Liver (tissue), 9 donors: ENCODE data around the gene SLC38A1. TPM values are rescaled to one million over a fixed set of nuclear protein-coding genes. Genes with fewer than 3 reads are reported as not detected.

Source experiments
- DNase-seq: peaks from one replicate; pipeline ENCODE4 v3.0.0-alpha.2; 2017; ENCODE audit warnings: low spot score
- H3K27ac ChIP-seq, 2 donors: one replicate each; pipeline ENCODE4 v1.7.0; 2013; ENCODE audit warnings: inconsistent platforms in 2 of 2, low read length in 2 of 2, control low read depth in 1 of 2, low read depth in 1 of 2, mild to moderate bottlenecking in 1 of 2
- H3K27me3 ChIP-seq, 4 donors: one replicate each; pipeline versions ENCODE4 v1.6.1 to v1.7.0; 2013; ENCODE audit warnings: low read length in 3 of 4, inconsistent platforms in 1 of 4, mild to moderate bottlenecking in 1 of 4, moderate library complexity in 1 of 4; ENCODE audit not compliant: control insufficient read depth in 4 of 4, insufficient read depth in 4 of 4
- H3K36me3 ChIP-seq, 4 donors: one replicate each; pipeline versions ENCODE4 v1.6.1 to v1.7.0; 2013; ENCODE audit warnings: low read length in 3 of 4, mild to moderate bottlenecking in 3 of 4, low read depth in 1 of 4, moderate library complexity in 1 of 4; ENCODE audit not compliant: control insufficient read depth in 4 of 4, insufficient read depth in 3 of 4
- H3K4me1 ChIP-seq, 4 donors: one replicate each; pipeline versions ENCODE4 v1.6.1 to v1.7.0; 2013; ENCODE audit warnings: low read length in 3 of 4, mild to moderate bottlenecking in 3 of 4, moderate library complexity in 1 of 4; ENCODE audit not compliant: control insufficient read depth in 4 of 4, insufficient read depth in 4 of 4
- H3K4me3 ChIP-seq, 3 donors: one replicate each; pipeline versions ENCODE4 v1.6.1 to v1.7.0; 2013; ENCODE audit warnings: low read length in 3 of 3, control low read depth in 1 of 3, low read depth in 1 of 3, mild to moderate bottlenecking in 1 of 3
- H3K9ac ChIP-seq, 2 donors: one replicate each; pipeline ENCODE4 v1.7.0; 2013; ENCODE audit warnings: low read length in 2 of 2, mild to moderate bottlenecking in 2 of 2, moderate library complexity in 2 of 2, control low read depth in 1 of 2, low read depth in 1 of 2
- H3K9me3 ChIP-seq, 4 donors: one replicate each; pipeline versions ENCODE4 v1.6.1 to v1.7.0; 2013; ENCODE audit warnings: low read length in 3 of 4; ENCODE audit not compliant: control insufficient read depth in 4 of 4
- CTCF ChIP-seq: fragments of 150-350 bp; IDR thresholded peaks from 2 replicates; pipeline ENCODE4 v1.5.1; 2017; ENCODE audit warnings: improper control_type of control experiment, low read depth, low read length; ENCODE audit not compliant: missing input control
- EGR1 ChIP-seq, 2 donors: IDR thresholded peaks; 2 replicates each; pipeline ENCODE4 v1.6.1; 2016 to 2018; ENCODE audit warnings: antibody characterized with exemption in 2 of 2, low read depth in 2 of 2
- FOXA2 ChIP-seq: IDR thresholded peaks from 2 replicates; pipeline ENCODE4 v1.6.1; 2016; ENCODE audit warnings: antibody characterized with exemption
- HNF4A ChIP-seq, 2 donors: conservative IDR thresholded peaks; 2 replicates each; pipeline ENCODE4 v1.6.1; 2016; ENCODE audit warnings: antibody characterized with exemption in 2 of 2, mild to moderate bottlenecking in 2 of 2
- HNF4G ChIP-seq: IDR thresholded peaks from 2 replicates; pipeline ENCODE4 v1.6.1; 2016; ENCODE audit warnings: antibody characterized with exemption
- NR2F2 ChIP-seq: IDR thresholded peaks from 2 replicates; pipeline ENCODE4 v1.6.1; 2016; ENCODE audit warnings: antibody characterized with exemption
- RAD21 ChIP-seq, 2 donors: IDR thresholded peaks; 2 replicates each; pipeline ENCODE4 v1.6.1; 2016; ENCODE audit warnings: antibody characterized with exemption in 2 of 2, mild to moderate bottlenecking in 2 of 2
- REST ChIP-seq: IDR thresholded peaks from 2 replicates; pipeline ENCODE4 v1.6.1; 2016; ENCODE audit warnings: antibody characterized with exemption, mild to moderate bottlenecking
- SP1 ChIP-seq: IDR thresholded peaks from 2 replicates; pipeline ENCODE4 v1.6.1; 2018; ENCODE audit warnings: antibody characterized with exemption, mild to moderate bottlenecking
- TAF1 ChIP-seq: conservative IDR thresholded peaks from 2 replicates; pipeline ENCODE4 v1.6.1; 2016; ENCODE audit warnings: antibody characterized with exemption, mild to moderate bottlenecking
- YY1 ChIP-seq: IDR thresholded peaks from 2 replicates; pipeline ENCODE4 v1.6.1; 2016; ENCODE audit warnings: antibody characterized with exemption, mild to moderate bottlenecking
- WGBS: extraction: QIAGEN DNeasy Blood & Tissue Kit; methylation state at CpG from one replicate; pipeline ENCODE4 v1.1.7; 2013; 5-methylcytosine and 5-hydroxymethylcytosine counted together
- polyA plus RNA-seq, 2 donors: library from polyadenylated mRNA; stranded (reverse) in 1 of 2; unstranded in 1 of 2; fragments of 200-250 nt in 1 of 2; fragments of >200 nt in 1 of 2; fragmentation: Nextera tagmentation in 1 of 2; extraction: Ambion mirVana in 1 of 2; gene quantifications; one replicate each; pipeline versions ENCODE4 v1.2.1 to v1.2.3, GENCODE V29; 2013 to 2015
- total RNA-seq, 2 donors: library from RNA; depleted of rRNA; stranded (reverse); fragments of >200 nt; gene quantifications; one replicate each; pipeline ENCODE4 v1.2.3, GENCODE V29; 2014
- TF ChIP-seq, protein P1 (sequence below): IDR thresholded peaks from 2 replicates; pipeline ENCODE4 v1.6.1; 2016; ENCODE audit warnings: antibody characterized with exemption
- TF ChIP-seq, protein P2 (sequence below): IDR thresholded peaks from 2 replicates; pipeline ENCODE4 v1.6.1; 2016; ENCODE audit warnings: antibody characterized with exemption
- TF ChIP-seq, protein P3 (sequence below): IDR thresholded peaks from 2 replicates; pipeline ENCODE4 v1.6.1; 2016; ENCODE audit warnings: antibody characterized with exemption
- donor health status: healthy.
- donor health status: healthy.
- donor health status: healthy.
- donor health status: healthy.
- donor health status: healthy.

Gene SLC38A1
- total and polyA plus RNA-seq, 4 donors, result 6.2 to 14.9 (median 9.6) TPM

DNA sequence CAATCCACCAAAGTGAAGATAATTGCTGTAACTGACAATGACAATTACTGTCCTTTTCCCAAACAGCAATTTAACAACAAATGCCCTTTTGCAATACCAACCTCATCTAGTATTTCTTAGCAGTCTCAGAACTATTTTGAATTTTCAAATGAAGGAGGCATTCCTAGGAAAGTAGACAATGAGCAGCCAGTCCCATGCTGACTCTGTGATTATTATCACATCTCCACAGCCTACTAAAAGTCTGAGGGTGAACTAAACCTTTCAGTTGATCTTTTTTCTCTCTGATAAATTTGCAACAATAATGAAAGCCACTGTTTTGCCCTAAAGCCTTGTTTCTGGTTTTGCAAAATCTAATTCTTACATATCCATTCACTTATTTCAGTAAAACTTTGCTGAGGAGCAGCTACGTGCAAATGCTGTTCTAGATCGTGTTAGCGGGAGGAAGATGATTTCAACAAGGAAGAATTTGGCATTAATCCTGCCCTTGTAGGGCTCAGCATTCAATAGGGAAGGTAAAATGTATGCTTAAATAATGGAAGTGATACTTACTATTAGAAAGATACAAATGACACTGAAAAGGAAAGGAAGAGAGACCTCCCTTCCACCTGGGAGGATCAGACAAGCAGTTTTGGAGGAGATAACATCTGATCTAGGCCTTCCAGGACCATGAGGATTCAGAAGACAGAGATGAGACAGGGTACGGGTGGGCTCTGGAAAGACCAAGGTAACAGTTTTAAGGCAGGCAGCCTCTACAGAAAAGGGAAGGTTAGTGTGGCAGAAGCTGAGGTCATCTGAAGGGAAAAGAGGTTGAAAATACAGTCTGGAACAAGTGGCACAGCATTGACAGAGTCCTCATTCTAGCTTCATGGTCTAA, 47.4 kb downstream of the SLC38A1 start (continued):
- TF ChIP-seq RAD21 (IDR thresholded peaks at IDR 0.05) (no peak), NR2F2 (no peak), CTCF (no peak), HNF4A (conservative IDR thresholded peaks at IDR 0.05) (no peak)
- TF ChIP-seq, protein P1, sequence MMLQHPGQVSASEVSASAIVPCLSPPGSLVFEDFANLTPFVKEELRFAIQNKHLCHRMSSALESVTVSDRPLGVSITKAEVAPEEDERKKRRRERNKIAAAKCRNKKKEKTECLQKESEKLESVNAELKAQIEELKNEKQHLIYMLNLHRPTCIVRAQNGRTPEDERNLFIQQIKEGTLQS, result no peak

DNA sequence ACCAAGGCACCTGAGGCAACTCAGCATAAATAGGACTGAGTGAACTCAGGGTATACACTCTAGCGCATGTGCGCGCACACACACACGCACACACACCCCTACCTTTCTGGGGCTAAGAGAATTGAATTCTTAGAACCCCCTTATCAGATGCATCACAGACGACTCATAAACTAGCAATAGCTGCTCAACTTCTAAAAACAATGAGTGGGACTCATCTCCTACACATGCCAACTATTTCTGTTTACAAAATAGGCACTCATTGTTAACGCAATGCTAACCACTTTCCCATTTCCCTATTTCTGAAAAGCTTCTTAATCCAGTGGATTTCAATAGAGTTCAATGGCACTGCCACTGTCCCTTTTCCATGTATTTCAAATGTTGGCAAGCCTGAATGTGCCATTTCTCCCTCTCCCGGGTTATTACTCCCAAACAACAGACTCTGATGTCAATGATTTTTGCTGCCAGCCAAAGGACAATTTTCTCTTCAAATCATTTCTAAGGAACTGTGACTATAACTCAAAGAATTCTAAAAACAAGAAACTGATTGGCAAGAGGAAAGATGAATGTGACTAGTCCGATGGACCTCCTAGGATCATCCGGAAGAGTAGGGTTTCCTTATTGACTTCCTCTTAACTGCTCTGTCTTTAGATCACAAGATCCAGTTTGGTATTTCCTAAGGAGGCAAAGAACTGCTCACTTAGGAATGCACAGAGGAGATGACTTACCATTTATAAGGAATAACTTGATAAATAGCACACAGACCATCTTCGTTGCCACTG, 48.8 kb downstream of the SLC38A1 start:
- 80% methylated on average over 10 of the region's 10 CpGs for WGBS
- Histone ChIP-seq H3K27ac (no peak overlapping the region), H3K4me3 (no peak overlapping the region), H3K4me1 (no peaks in the 10 kb centered on the region), H3K27me3 (no peaks in the 10 kb centered on the region), H3K9ac (no peak overlapping the region), H3K9me3 (no peaks in the 10 kb centered on the region), H3K36me3 (no peaks in the 10 kb centered on the region)
- no peak for DNase-seq
- TF ChIP-seq NR2F2 (no peak), HNF4A (conservative IDR thresholded peaks at IDR 0.05) (no peak), FOXA2 (no peak), RAD21 (IDR thresholded peaks at IDR 0.05) (no peak), SP1 (no peak), TAF1 (no peak), YY1 (no peak), REST (no peak), HNF4G (no peak), EGR1 (IDR thresholded peaks at IDR 0.05; ENCODE audit: low read depth in 2 of 2) (no peak), CTCF (no peak)
- TF ChIP-seq, protein P2, sequence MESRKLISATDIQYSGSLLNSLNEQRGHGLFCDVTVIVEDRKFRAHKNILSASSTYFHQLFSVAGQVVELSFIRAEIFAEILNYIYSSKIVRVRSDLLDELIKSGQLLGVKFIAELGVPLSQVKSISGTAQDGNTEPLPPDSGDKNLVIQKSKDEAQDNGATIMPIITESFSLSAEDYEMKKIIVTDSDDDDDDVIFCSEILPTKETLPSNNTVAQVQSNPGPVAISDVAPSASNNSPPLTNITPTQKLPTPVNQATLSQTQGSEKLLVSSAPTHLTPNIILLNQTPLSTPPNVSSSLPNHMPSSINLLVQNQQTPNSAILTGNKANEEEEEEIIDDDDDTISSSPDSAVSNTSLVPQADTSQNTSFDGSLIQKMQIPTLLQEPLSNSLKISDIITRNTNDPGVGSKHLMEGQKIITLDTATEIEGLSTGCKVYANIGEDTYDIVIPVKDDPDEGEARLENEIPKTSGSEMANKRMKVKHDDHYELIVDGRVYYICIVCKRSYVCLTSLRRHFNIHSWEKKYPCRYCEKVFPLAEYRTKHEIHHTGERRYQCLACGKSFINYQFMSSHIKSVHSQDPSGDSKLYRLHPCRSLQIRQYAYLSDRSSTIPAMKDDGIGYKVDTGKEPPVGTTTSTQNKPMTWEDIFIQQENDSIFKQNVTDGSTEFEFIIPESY, result no peak
- TF ChIP-seq, protein P3, sequence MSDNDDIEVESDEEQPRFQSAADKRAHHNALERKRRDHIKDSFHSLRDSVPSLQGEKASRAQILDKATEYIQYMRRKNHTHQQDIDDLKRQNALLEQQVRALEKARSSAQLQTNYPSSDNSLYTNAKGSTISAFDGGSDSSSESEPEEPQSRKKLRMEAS, result no peak
- TF ChIP-seq, protein P1, result no peak
